Esophagus squamous epithelium (tissue), 4 donors: ENCODE measurements around the gene MFSD2B.

ENCODE experiments used
- CTCF ChIP-seq, 6 experiments: fragments of 450-650 bp in 4 of 6; fragments of 200-600 bp in 2 of 6; sonication (generic) in 2 of 6; IDR thresholded peaks; one replicate each; pipeline ENCODE4 v1.5.1; 2016 to 2019; ENCODE audit warnings: antibody characterized with exemption in 6 of 6, mild to moderate bottlenecking in 4 of 6, moderate library complexity in 4 of 6
- POLR2A ChIP-seq, 4 donors: fragments of 450-650 bp; IDR thresholded peaks; one replicate each; pipeline ENCODE4 v1.6.1; 2017; ENCODE audit warnings: antibody characterized with exemption in 4 of 4, mild to moderate bottlenecking in 4 of 4, moderate library complexity in 3 of 4

DNA sequence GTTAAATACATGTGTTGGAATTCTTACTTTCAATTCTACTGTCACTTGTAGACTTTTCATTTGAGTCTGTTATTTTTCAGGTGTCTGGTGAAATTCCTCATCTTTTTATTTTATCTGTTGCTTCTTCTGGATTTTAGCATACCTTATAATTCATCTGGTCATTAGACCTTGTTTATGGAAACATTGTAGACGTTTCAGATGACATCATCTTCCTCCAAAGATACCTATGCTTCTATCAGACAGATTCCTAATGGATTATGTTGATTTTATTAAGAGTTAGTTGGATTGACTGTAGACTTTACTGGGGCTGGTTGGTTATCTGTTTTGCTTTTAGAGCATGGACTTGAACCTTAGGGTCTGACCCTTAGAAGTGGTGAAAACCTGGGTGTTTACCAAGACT, 15.3 kb upstream of the MFSD2B start:
- no peak for TF ChIP-seq CTCF (IDR thresholded peaks at IDR 0.05)
- no peak for TF ChIP-seq POLR2A (IDR thresholded peaks at IDR 0.05)
